Trophoblast cell (in vitro differentiated cells and primary cell): ENCODE data around the gene WDPCP.
A peak's percentile ranks its signal among the peaks of the same experiment; 100 is the strongest.

ENCODE experiments used
- DNase-seq, 2 donors: peaks; one replicate each; pipeline ENCODE4 v3.0.0-alpha.2; 2016
- H2AFZ ChIP-seq: 2 replicates; pipeline ENCODE4 v1.6.1; 2013; ENCODE audit warnings: low read length, moderate library complexity, mild to moderate bottlenecking; ENCODE audit not compliant: insufficient read depth, poor library complexity
- H2AK5ac ChIP-seq: 2 replicates; pipeline ENCODE4 v1.6.1; 2013; ENCODE audit warnings: mild to moderate bottlenecking, low read length
- H2BK120ac ChIP-seq: 2 replicates; pipeline ENCODE4 v1.6.1; 2013; ENCODE audit warnings: low read length, mild to moderate bottlenecking, moderate library complexity; ENCODE audit not compliant: insufficient read depth, poor library complexity
- H2BK12ac ChIP-seq: 2 replicates; pipeline ENCODE4 v1.6.1; 2013; ENCODE audit warnings: mild to moderate bottlenecking, low read length, moderate library complexity
- H2BK5ac ChIP-seq: 2 replicates; pipeline ENCODE4 v1.6.1; 2013; ENCODE audit warnings: low read length, low read depth, moderate library complexity, mild to moderate bottlenecking; ENCODE audit not compliant: poor library complexity
- H3K14ac ChIP-seq: 2 replicates; pipeline ENCODE4 v1.6.1; 2013; ENCODE audit warnings: mild to moderate bottlenecking, low read length
- H3K18ac ChIP-seq: 2 replicates; pipeline ENCODE4 v1.6.1; 2013; ENCODE audit warnings: mild to moderate bottlenecking, low read length
- H3K23ac ChIP-seq: 2 replicates; pipeline ENCODE4 v1.6.1; 2013; ENCODE audit warnings: low read length
- H3K27ac ChIP-seq: 2 replicates; pipeline ENCODE4 v1.5.1; 2013; ENCODE audit warnings: low read depth, mild to moderate bottlenecking, inconsistent platforms, low read length, moderate library complexity
- H3K27me3 ChIP-seq: 2 replicates; pipeline ENCODE4 v1.6.1; 2013; ENCODE audit warnings: inconsistent platforms, mild to moderate bottlenecking, low read length, moderate library complexity; ENCODE audit not compliant: insufficient read depth
- H3K36me3 ChIP-seq, 2 experiments: 1 replicate in 1 of 2; 2 replicates in 1 of 2; pipeline ENCODE4 v1.6.1; 2013; ENCODE audit warnings: low read length in 2 of 2, mild to moderate bottlenecking in 2 of 2, moderate library complexity in 1 of 2; ENCODE audit not compliant: insufficient read depth in 2 of 2, control insufficient read depth in 1 of 2
- H3K4ac ChIP-seq: 2 replicates; pipeline ENCODE4 v1.6.1; 2013; ENCODE audit warnings: low read depth, mild to moderate bottlenecking, low read length, moderate library complexity
- H3K4me1 ChIP-seq, 2 experiments: 1 replicate in 1 of 2; 2 replicates in 1 of 2; pipeline ENCODE4 v1.6.1; 2013; ENCODE audit warnings: low read length in 2 of 2, mild to moderate bottlenecking in 2 of 2, moderate library complexity in 1 of 2; ENCODE audit not compliant: insufficient read depth in 2 of 2, control insufficient read depth in 1 of 2
- H3K4me2 ChIP-seq: 2 replicates; pipeline ENCODE4 v1.6.1; 2013; ENCODE audit warnings: inconsistent platforms, mild to moderate bottlenecking, low read length, moderate library complexity
- H3K4me3 ChIP-seq: 2 replicates; pipeline ENCODE4 v1.5.1; 2013; ENCODE audit warnings: mild to moderate bottlenecking, low read depth, low read length, inconsistent platforms
- H3K79me1 ChIP-seq: one replicate; pipeline ENCODE4 v1.6.1; 2013; ENCODE audit warnings: low read length
- H3K79me2 ChIP-seq: 2 replicates; pipeline ENCODE4 v1.6.1; 2013; ENCODE audit warnings: low read length, mild to moderate bottlenecking; ENCODE audit not compliant: control insufficient read depth, insufficient read depth, poor library complexity
- H3K9ac ChIP-seq: 2 replicates; pipeline ENCODE4 v1.6.1; 2013; ENCODE audit warnings: mild to moderate bottlenecking, low read length
- H3K9me3 ChIP-seq: 2 replicates; pipeline ENCODE4 v1.6.1; 2013; ENCODE audit warnings: low read depth, mild to moderate bottlenecking, control low read depth, inconsistent platforms, low read length; ENCODE audit not compliant: insufficient read depth
- H4K12ac ChIP-seq: 2 replicates; pipeline ENCODE4 v1.6.1; 2013; ENCODE audit warnings: low read depth, mild to moderate bottlenecking, low read length, moderate library complexity
- H4K8ac ChIP-seq: 2 replicates; pipeline ENCODE4 v1.6.1; 2013; ENCODE audit warnings: low read depth, mild to moderate bottlenecking, low read length, moderate library complexity
- H4K91ac ChIP-seq: one replicate; pipeline ENCODE4 v1.6.1; 2013; ENCODE audit warnings: low read depth, mild to moderate bottlenecking, low read length, moderate library complexity
- WGBS: extraction: QIAGEN DNeasy Blood & Tissue Kit; methylation state at CpG from one replicate; pipeline ENCODE4 v1.1.7; 2013; ENCODE audit warnings: missing lambda C conversion rate; ENCODE audit not compliant: insufficient read length, insufficient coverage; ENCODE audit errors: extremely low coverage; 5-methylcytosine and 5-hydroxymethylcytosine counted together

The WDPCP gene

DNA sequence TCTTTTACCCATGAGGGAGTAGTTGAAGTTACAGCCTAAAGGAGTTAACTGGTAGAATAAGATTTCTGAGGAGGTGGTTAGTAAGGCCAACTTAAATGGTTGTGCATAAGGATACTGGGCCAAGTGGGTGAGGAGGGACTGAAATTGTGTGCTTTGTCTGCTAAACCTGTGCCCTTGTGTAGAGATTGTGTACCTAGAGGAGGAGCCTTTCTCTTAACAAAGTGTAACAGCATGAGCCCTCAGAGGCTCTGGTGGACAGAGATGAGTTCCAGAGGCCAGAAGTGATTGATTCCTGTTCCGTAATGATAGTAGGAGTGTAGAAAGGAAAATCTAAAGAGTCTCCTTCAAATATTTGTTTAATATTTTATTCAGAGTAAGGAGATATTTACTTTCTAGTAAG, 494.8 kb downstream of the WDPCP start:
- Histone ChIP-seq H3K9ac (no peak overlapping the region), H2BK5ac (no peak overlapping the region), H3K4ac (no peak overlapping the region), H3K9me3 (no peaks in the 10 kb centered on the region), H3K27ac (no peak overlapping the region), H2BK120ac (no peak overlapping the region), H3K23ac (peak overlapping the region; percentile 40), H3K27me3 (no peaks in the 10 kb centered on the region), H2BK12ac (no peak overlapping the region), H4K8ac (no peak overlapping the region), H4K91ac (no peak overlapping the region), H3K79me2 (no peaks in the 10 kb centered on the region), H3K18ac (no peak overlapping the region), H3K4me3 (no peak overlapping the region), H3K36me3 (no peaks in the 10 kb centered on the region), H4K12ac (no peak overlapping the region), H2AFZ (no peak overlapping the region), H3K4me2 (no peak overlapping the region), H3K14ac (no peak overlapping the region), H2AK5ac (no peak overlapping the region), H3K4me1 (no peaks in the 10 kb centered on the region), H3K79me1 (no peaks in the 10 kb centered on the region)
- no peak for DNase-seq
- WGBS, result no CpG with 5 or more reads among the region's 1 CpG

DNA sequence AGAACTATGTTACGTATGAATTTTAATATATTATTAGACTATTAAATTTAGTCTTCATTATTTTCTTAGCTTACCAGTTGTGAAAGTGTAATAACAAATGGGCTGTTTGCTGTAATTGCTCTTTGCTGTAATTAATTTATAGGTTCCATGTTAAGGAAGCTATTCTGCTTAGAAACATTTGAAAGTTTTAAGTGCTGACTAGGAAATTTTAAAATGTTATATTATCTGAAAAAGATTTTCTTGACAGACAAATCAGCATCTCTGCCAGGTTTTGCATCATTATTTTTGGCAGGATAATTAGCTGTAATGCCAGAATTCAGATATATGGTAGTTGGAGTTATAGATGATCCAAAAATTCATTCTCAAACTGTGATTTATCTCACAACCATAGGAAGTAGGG, 495.4 kb downstream of the WDPCP start:
- Histone ChIP-seq H4K91ac (no peak overlapping the region), H3K14ac (no peak overlapping the region), H4K8ac (no peak overlapping the region), H2AFZ (no peak overlapping the region), H3K9me3 (no peaks in the 10 kb centered on the region), H3K36me3 (no peaks in the 10 kb centered on the region), H4K12ac (no peak overlapping the region), H3K18ac (no peak overlapping the region), H2AK5ac (no peak overlapping the region), H3K27ac (no peak overlapping the region), H2BK5ac (no peak overlapping the region), H3K79me2 (no peaks in the 10 kb centered on the region), H2BK120ac (no peak overlapping the region), H2BK12ac (no peak overlapping the region), H3K4me3 (no peak overlapping the region), H3K9ac (no peak overlapping the region), H3K4me1 (no peaks in the 10 kb centered on the region), H3K4ac (no peak overlapping the region), H3K27me3 (no peaks in the 10 kb centered on the region), H3K4me2 (no peak overlapping the region), H3K79me1 (no peaks in the 10 kb centered on the region), H3K23ac (no peak overlapping the region)
- no CpG with 5 or more reads among the region's 1 CpG for WGBS
- DNase-seq, result no peak

DNA sequence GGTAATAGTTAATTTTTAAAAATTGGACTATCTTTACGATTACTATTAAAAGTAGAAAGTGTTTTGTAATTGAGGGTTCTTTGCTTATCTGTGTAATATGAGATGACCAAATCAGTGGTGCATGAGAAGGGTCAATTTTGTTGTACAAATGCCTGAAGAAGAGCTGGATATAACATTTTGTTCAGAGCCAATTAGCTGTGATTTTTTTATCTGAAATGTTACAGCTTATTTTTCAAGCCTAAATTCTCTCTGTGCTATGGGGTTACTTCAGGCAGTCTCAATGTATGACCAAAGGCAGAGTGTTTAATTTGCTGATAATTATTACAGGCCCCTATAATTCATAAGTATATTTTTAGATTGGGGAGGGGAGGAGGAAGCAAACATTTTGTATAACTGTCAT, 495.9 kb downstream of the WDPCP start:
- Histone ChIP-seq H3K27ac (no peak overlapping the region), H3K9ac (no peak overlapping the region), H4K8ac (no peak overlapping the region), H3K9me3 (no peaks in the 10 kb centered on the region), H3K4ac (no peak overlapping the region), H3K14ac (no peak overlapping the region), H3K36me3 (no peaks in the 10 kb centered on the region), H3K4me2 (no peak overlapping the region), H2BK12ac (no peak overlapping the region), H2AK5ac (no peak overlapping the region), H4K91ac (no peak overlapping the region), H2AFZ (no peak overlapping the region), H3K23ac (no peak overlapping the region), H3K18ac (no peak overlapping the region), H2BK5ac (no peak overlapping the region), H3K79me1 (no peaks in the 10 kb centered on the region), H3K79me2 (no peaks in the 10 kb centered on the region), H3K4me1 (no peaks in the 10 kb centered on the region), H3K27me3 (no peaks in the 10 kb centered on the region), H4K12ac (no peak overlapping the region), H2BK120ac (no peak overlapping the region), H3K4me3 (no peak overlapping the region)
- 100% methylated on average over 1 of the region's 1 CpG for WGBS
- no peak for DNase-seq

DNA sequence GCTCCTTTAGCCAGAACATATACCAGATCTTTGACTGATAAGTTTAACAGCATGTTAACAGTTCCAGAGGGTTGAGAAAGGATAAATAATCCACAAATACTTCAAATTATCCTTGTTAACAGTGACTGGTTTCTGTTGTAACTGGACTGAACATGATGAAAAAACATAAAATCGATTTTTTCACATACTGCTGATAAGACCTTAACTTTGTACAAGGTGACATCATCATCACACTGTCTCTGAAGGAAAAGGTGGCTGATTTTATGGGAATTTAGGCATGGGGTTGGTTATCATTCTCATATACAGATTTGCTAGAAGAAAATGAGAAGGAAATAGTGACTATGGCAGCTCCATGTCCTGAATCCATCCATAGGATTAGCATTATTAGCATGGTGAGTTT, 501.6 kb downstream of the WDPCP start:
- Histone ChIP-seq H3K23ac (no peak overlapping the region), H2AFZ (no peak overlapping the region), H3K9me3 (no peaks in the 10 kb centered on the region), H2BK12ac (no peak overlapping the region), H3K4me2 (no peak overlapping the region), H3K27me3 (no peaks in the 10 kb centered on the region), H2BK120ac (no peak overlapping the region), H4K12ac (no peak overlapping the region), H2AK5ac (no peak overlapping the region), H3K9ac (no peak overlapping the region), H3K4ac (no peak overlapping the region), H4K8ac (no peak overlapping the region), H3K4me3 (no peak overlapping the region), H2BK5ac (no peak overlapping the region), H3K14ac (no peak overlapping the region), H3K36me3 (no peaks in the 10 kb centered on the region), H4K91ac (no peak overlapping the region), H3K4me1 (no peaks in the 10 kb centered on the region), H3K27ac (no peak overlapping the region), H3K18ac (no peak overlapping the region), H3K79me1 (no peaks in the 10 kb centered on the region), H3K79me2 (no peaks in the 10 kb centered on the region)
- DNase-seq, result no peak
- no CpG with 5 or more reads among the region's 1 CpG for WGBS
